OCI-LY1 (cell line): ENCODE results near the gene KCNH8.

Source experiments
- H2AFZ ChIP-seq: fragments of 200-600 bp; sonication (generic), shearing (Covaris generic); 2 replicates; pipeline ENCODE4 v1.6.0; 2014; ENCODE audit warnings: antibody characterized with exemption, mild to moderate bottlenecking, low read length
- H3F3A ChIP-seq: fragments of 200-600 bp; sonication (generic), shearing (Covaris generic); 2 replicates; pipeline ENCODE4 v1.6.0; 2014; ENCODE audit warnings: mild to moderate bottlenecking, antibody characterized with exemption, low read length, moderate library complexity; ENCODE audit not compliant: insufficient read depth
- H3K27ac ChIP-seq: fragments of 200-600 bp; sonication (generic); 2 replicates; pipeline ENCODE4 v1.5.1; 2014; ENCODE audit warnings: low read length, mixed run types, mild to moderate bottlenecking, low read depth; ENCODE audit not compliant: poor library complexity, severe bottlenecking
- H3K27me3 ChIP-seq: fragments of 200-600 bp; sonication (generic); 2 replicates; pipeline ENCODE4 v1.6.0; 2014; ENCODE audit warnings: antibody characterized with exemption, mild to moderate bottlenecking, low read length, moderate library complexity; ENCODE audit not compliant: insufficient read depth
- H3K36me3 ChIP-seq: fragments of 200-600 bp; sonication (generic); 2 replicates; pipeline ENCODE4 v1.6.1; 2014; ENCODE audit warnings: mild to moderate bottlenecking, antibody characterized with exemption, low read length, moderate library complexity, mixed read lengths; ENCODE audit not compliant: insufficient read depth
- H3K4me1 ChIP-seq: fragments of 200-600 bp; sonication (generic); 2 replicates; pipeline ENCODE4 v1.5.1; 2014; ENCODE audit warnings: mild to moderate bottlenecking, low read length, moderate library complexity; ENCODE audit not compliant: insufficient read depth, severe bottlenecking
- H3K4me2 ChIP-seq: fragments of 200-600 bp; sonication (generic), shearing (Covaris generic); 2 replicates; pipeline ENCODE4 v1.6.1; 2014; ENCODE audit warnings: low read length
- H3K4me3 ChIP-seq: fragments of 200-600 bp; sonication (generic); 2 replicates; pipeline ENCODE4 v1.5.1; 2014; ENCODE audit warnings: low read length, low read depth, mild to moderate bottlenecking, mixed read lengths; ENCODE audit not compliant: poor library complexity, severe bottlenecking
- H3K79me2 ChIP-seq: fragments of 200-600 bp; shearing (Covaris generic); 2 replicates; pipeline ENCODE4 v1.6.1; 2016; ENCODE audit warnings: mixed run types, low read length, mixed read lengths; ENCODE audit not compliant: insufficient read depth
- H3K9ac ChIP-seq: fragments of 200-600 bp; sonication (generic), shearing (Covaris generic); 2 replicates; pipeline ENCODE4 v1.6.1; 2014; ENCODE audit warnings: mild to moderate bottlenecking, low read length, mixed read lengths
- H3K9me2 ChIP-seq: fragments of 200-600 bp; sonication (generic), shearing (Covaris generic); 2 replicates; pipeline ENCODE4 v1.6.1; 2014; ENCODE audit warnings: low read depth, mild to moderate bottlenecking, low read length, mixed read lengths
- H3K9me3 ChIP-seq: fragments of 200-600 bp; shearing (Covaris generic); 2 replicates; pipeline ENCODE4 v1.6.1; 2014; ENCODE audit warnings: low read length, mixed read lengths
- H4K20me1 ChIP-seq: fragments of 200-600 bp; sonication (generic), shearing (Covaris generic); 2 replicates; pipeline ENCODE4 v1.6.0; 2016; ENCODE audit warnings: mild to moderate bottlenecking, low read length; ENCODE audit not compliant: insufficient read depth
- EZH2 ChIP-seq: fragments of 200-600 bp; sonication (generic), shearing (Covaris generic); IDR thresholded peaks from 2 replicates; pipeline ENCODE4 v1.8.0; 2017; ENCODE audit warnings: borderline replicate concordance, mixed run types, mild to moderate bottlenecking, antibody characterized with exemption, low read length, moderate library complexity, mixed read lengths
- TF ChIP-seq, protein P1 (sequence below): fragments of 200-600 bp; sonication (generic), shearing (Covaris generic); IDR thresholded peaks from 2 replicates; pipeline ENCODE4 v1.5.1; 2017; ENCODE audit warnings: mild to moderate bottlenecking, antibody characterized with exemption, low read length, moderate library complexity, mixed read lengths

Gene KCNH8

GRCh38 chr3:19215427-19215826, 67.1 kb downstream of the KCNH8 start:
- Histone ChIP-seq H3K79me2 (no peaks in the 10 kb centered on the region), H3K9me2 (no peaks in the 10 kb centered on the region), H3K27ac (no peak overlapping the region), H3F3A (no peaks in the 10 kb centered on the region), H3K9me3 (no peaks in the 10 kb centered on the region), H4K20me1 (no peaks in the 10 kb centered on the region), H2AFZ (no peak overlapping the region), H3K9ac (no peak overlapping the region), H3K4me1 (no peaks in the 10 kb centered on the region), H3K27me3 (no peaks in the 10 kb centered on the region), H3K4me3 (no peak overlapping the region), H3K4me2 (no peak overlapping the region), H3K36me3 (no peaks in the 10 kb centered on the region)
- TF ChIP-seq EZH2, result no peak
- TF ChIP-seq, protein P1, sequence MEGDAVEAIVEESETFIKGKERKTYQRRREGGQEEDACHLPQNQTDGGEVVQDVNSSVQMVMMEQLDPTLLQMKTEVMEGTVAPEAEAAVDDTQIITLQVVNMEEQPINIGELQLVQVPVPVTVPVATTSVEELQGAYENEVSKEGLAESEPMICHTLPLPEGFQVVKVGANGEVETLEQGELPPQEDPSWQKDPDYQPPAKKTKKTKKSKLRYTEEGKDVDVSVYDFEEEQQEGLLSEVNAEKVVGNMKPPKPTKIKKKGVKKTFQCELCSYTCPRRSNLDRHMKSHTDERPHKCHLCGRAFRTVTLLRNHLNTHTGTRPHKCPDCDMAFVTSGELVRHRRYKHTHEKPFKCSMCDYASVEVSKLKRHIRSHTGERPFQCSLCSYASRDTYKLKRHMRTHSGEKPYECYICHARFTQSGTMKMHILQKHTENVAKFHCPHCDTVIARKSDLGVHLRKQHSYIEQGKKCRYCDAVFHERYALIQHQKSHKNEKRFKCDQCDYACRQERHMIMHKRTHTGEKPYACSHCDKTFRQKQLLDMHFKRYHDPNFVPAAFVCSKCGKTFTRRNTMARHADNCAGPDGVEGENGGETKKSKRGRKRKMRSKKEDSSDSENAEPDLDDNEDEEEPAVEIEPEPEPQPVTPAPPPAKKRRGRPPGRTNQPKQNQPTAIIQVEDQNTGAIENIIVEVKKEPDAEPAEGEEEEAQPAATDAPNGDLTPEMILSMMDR, result no peak

DNA sequence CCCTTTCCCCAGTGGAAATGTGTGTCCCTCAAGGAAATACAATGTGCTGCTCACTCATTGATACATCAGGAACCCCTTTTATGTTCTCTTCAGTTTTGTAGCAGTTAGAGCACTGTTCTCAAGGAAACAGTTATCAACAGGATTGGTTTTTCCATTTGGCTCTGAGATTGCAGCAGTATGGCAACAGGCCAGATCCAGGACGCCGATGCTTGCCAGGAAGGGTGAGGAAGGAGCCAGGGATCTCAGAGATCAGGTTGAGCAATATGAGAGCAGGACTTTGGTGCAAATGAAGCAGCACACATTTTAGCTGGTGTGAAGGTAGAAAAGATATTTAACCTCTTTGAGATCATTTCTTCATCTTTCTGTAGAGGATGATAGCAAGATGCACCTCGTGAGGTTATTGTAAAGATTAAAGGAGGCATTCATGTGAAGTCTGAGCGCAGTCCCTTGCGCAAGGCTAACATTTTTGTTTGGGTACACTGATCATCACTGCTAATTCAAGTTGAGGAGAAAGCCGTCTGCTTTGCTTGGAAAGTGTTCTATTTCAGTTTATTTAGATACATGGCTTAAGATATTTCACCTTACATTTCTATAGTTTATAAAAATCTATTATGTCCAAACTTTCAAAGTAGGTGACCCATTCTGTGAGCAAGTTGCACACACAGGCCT, 68.5 kb downstream of the KCNH8 start:
- Histone ChIP-seq H3F3A (no peaks in the 10 kb centered on the region), H3K27me3 (no peaks in the 10 kb centered on the region), H3K79me2 (no peaks in the 10 kb centered on the region), H2AFZ (no peak overlapping the region), H3K4me2 (no peak overlapping the region), H3K27ac (no peak overlapping the region), H3K36me3 (no peaks in the 10 kb centered on the region), H3K4me1 (no peaks in the 10 kb centered on the region), H3K9me3 (no peaks in the 10 kb centered on the region), H4K20me1 (no peaks in the 10 kb centered on the region), H3K9me2 (no peaks in the 10 kb centered on the region), H3K9ac (no peak overlapping the region), H3K4me3 (no peak overlapping the region)
- TF ChIP-seq, protein P1, result no peak
- no peak for TF ChIP-seq EZH2

- Histone ChIP-seq H2AFZ (no peak overlapping the region), H3K4me1 (no peaks in the 10 kb centered on the region), H3K27me3 (no peaks in the 10 kb centered on the region), H3K4me2 (no peak overlapping the region), H3K36me3 (no peaks in the 10 kb centered on the region), H4K20me1 (no peaks in the 10 kb centered on the region), H3K9me2 (no peaks in the 10 kb centered on the region), H3F3A (no peaks in the 10 kb centered on the region), H3K27ac (no peak overlapping the region), H3K9me3 (no peaks in the 10 kb centered on the region), H3K4me3 (no peak overlapping the region), H3K9ac (no peak overlapping the region), H3K79me2 (no peaks in the 10 kb centered on the region)
- TF ChIP-seq, protein P1, result no peak
- no peak for TF ChIP-seq EZH2
Measured at GRCh38 chr3:19220311-19220710, 72.0 kb downstream of the KCNH8 start.
